B cell (primary cell): Measurements from ENCODE around the gene PIK3R3. TPM values are rescaled to one million over a fixed set of nuclear protein-coding genes. Genes with fewer than 3 reads are reported as not detected.

Source experiments
- ATAC-seq: fragments of 200-7000 bp; cut with Tn5 transposase; one replicate; pipeline ENCODE4 v1.10.0; 2021; ENCODE audit warnings: low read depth, mild to moderate bottlenecking, moderate number of reproducible peaks, moderate library complexity
- CTCF ChIA-PET: fragments of 350-600 bp; sonication (Branson Sonifier 250); formaldehyde crosslinking; loops from one replicate; lab custom pipeline; 2021; ENCODE audit warnings: antibody characterized with exemption, inconsistent platforms; lab: Charles Lee
- POLR2A ChIA-PET: fragments of 350-600 bp; sonication (Branson Sonifier 250); formaldehyde crosslinking; loops from one replicate; lab custom pipeline; 2021; ENCODE audit warnings: antibody characterized with exemption; lab: Charles Lee
- DNase-seq: peaks from one replicate; pipeline ENCODE4 v3.0.0; 2013
- H2AFZ ChIP-seq: 2 replicates; pipeline ENCODE4 v1.6.1; 2012; ENCODE audit warnings: mild to moderate bottlenecking, low read depth, low read length; ENCODE audit not compliant: insufficient read depth, poor library complexity, severe bottlenecking
- H3K27ac ChIP-seq, 2 donors: 1 replicate in 1 of 2; 2 replicates in 1 of 2; pipeline ENCODE4 v1.5.1; 2012 to 2013; ENCODE audit warnings: low read length in 2 of 2, mild to moderate bottlenecking in 2 of 2, moderate library complexity in 1 of 2
- H3K27me3 ChIP-seq, 4 experiments: fragments of 200-600 bp in 1 of 4; sonication (generic) in 1 of 4; replicated peaks in 1 of 4; 1 replicate in 2 of 4; 2 replicates in 2 of 4; pipeline versions ENCODE4 v1.6.1 to v1.7.0; 2013 to 2016; ENCODE audit warnings: low read length in 3 of 4, mild to moderate bottlenecking in 2 of 4, mixed read lengths in 1 of 4, moderate library complexity in 1 of 4; ENCODE audit not compliant: insufficient read depth in 4 of 4, control insufficient read depth in 3 of 4; ENCODE audit errors: control extremely low read depth in 1 of 4
- H3K36me3 ChIP-seq, 2 experiments: replicated peaks in 1 of 2; 1 replicate in 1 of 2; 2 replicates in 1 of 2; pipeline versions ENCODE4 v1.6.1 to v1.7.1; 2013; ENCODE audit warnings: low read length in 1 of 2; ENCODE audit not compliant: insufficient read depth in 2 of 2, control insufficient read depth in 1 of 2; ENCODE audit errors: control extremely low read depth in 1 of 2, extremely low read depth in 1 of 2
- H3K4me1 ChIP-seq, 2 donors: fragments of 200-600 bp in 1 of 2; sonication (generic) in 1 of 2; 1 replicate in 1 of 2; 2 replicates in 1 of 2; pipeline versions ENCODE4 v1.5.1 to v1.6.1; 2013 to 2017; ENCODE audit warnings: low read length in 2 of 2; ENCODE audit not compliant: control insufficient read depth in 2 of 2, insufficient read depth in 2 of 2
- H3K4me2 ChIP-seq: replicated peaks from 2 replicates; pipeline ENCODE3; 2012; ENCODE audit warnings: mild to moderate bottlenecking, low read depth, low read length; ENCODE audit not compliant: poor library complexity, severe bottlenecking
- H3K4me3 ChIP-seq, 5 experiments: fragments of 200-600 bp in 1 of 5; sonication (generic) in 1 of 5; 1 replicate in 3 of 5; 2 replicates in 2 of 5; pipeline versions ENCODE4 v1.5.1 to v1.7.0; 2011 to 2016; ENCODE audit warnings: low read length in 4 of 5, mild to moderate bottlenecking in 4 of 5, low read depth in 2 of 5, control low read depth in 1 of 5, moderate library complexity in 1 of 5; ENCODE audit not compliant: insufficient read depth in 1 of 5; ENCODE audit errors: control extremely low read depth in 1 of 5, extremely low read depth in 1 of 5
- H3K79me2 ChIP-seq: fragments of 200-600 bp; sonication (generic); one replicate; pipeline ENCODE4 v1.6.0; 2016; ENCODE audit warnings: low read length; ENCODE audit not compliant: control insufficient read depth, insufficient read depth
- H3K9ac ChIP-seq: fragments of 200-600 bp; sonication (generic); 2 replicates; pipeline ENCODE4 v1.6.1; 2017; ENCODE audit warnings: mild to moderate bottlenecking, low read length, moderate library complexity
- H3K9me3 ChIP-seq, 3 donors: one replicate each; pipeline versions ENCODE4 v1.6.1 to v1.7.1; 2013; ENCODE audit warnings: low read length in 2 of 3; ENCODE audit not compliant: control insufficient read depth in 2 of 3, insufficient read depth in 1 of 3; ENCODE audit errors: control extremely low read depth in 1 of 3
- H4K20me1 ChIP-seq: 2 replicates; pipeline ENCODE4 v1.6.0; 2012; ENCODE audit warnings: mild to moderate bottlenecking, low read length; ENCODE audit not compliant: insufficient read depth, control insufficient read depth, poor library complexity, severe bottlenecking
- H3K27ac Mint-ChIP-seq: one replicate; pipeline ENCODE4 v1.8.0; 2021; ENCODE audit warnings: mixed read lengths
- H3K27me3 Mint-ChIP-seq: one replicate; pipeline ENCODE4 v1.8.0; 2021; ENCODE audit warnings: mixed read lengths
- H3K4me1 Mint-ChIP-seq: one replicate; pipeline ENCODE4 v1.8.0; 2021; ENCODE audit warnings: mixed read lengths
- H3K4me3 Mint-ChIP-seq: one replicate; pipeline ENCODE4 v1.8.0; 2021; ENCODE audit warnings: mixed read lengths
- H3K9me3 Mint-ChIP-seq: one replicate; pipeline ENCODE4 v1.8.0; 2022; ENCODE audit warnings: mixed read lengths; ENCODE audit not compliant: insufficient read depth
- EZH2 ChIP-seq: IDR thresholded peaks from 2 replicates; pipeline ENCODE4 v1.6.1; 2012; ENCODE audit warnings: borderline replicate concordance, low read depth, mild to moderate bottlenecking, moderate library complexity, low read length; ENCODE audit not compliant: insufficient read depth, poor library complexity, severe bottlenecking
- WGBS: methylation state at CpG from one replicate; pipeline ENCODE4 v1.1.5; 2013; ENCODE audit warnings: missing lambda C conversion rate; ENCODE audit not compliant: insufficient coverage; 5-methylcytosine and 5-hydroxymethylcytosine counted together
- intact Hi-C: fragments of 100-400 bp; cut with micrococcal nuclease; formaldehyde crosslinking; loops from one replicate; pipeline ENCODE4 v1.10.0; 2022
- polyA plus RNA-seq: library from polyadenylated mRNA; depleted of rRNA; stranded (reverse); fragments of >200 nt; gene quantifications from 2 replicates; pipeline ENCODE4 v1.2.3, GENCODE V29; 2012
- total RNA-seq, 2 donors: library from RNA; stranded (reverse); fragments of 120-200 nt in 1 of 2; gene quantifications; 1 replicate in 1 of 2; 2 replicates in 1 of 2; pipeline versions ENCODE4 v1.2.3 to v1.2.4, GENCODE V29; 2013 to 2022
- TF ChIP-seq, protein P1 (sequence below): fragments of 200-600 bp; IDR thresholded peaks from one replicate; pipeline ENCODE4 v1.8.0; 2022; ENCODE audit warnings: antibody characterized with exemption, mild to moderate bottlenecking

The PIK3R3 gene
- total and polyA plus RNA-seq, 2 donors (not counting 1 experiment from before 2014, with no cell fraction given), result 0.06 to 0.17 TPM

DNA sequence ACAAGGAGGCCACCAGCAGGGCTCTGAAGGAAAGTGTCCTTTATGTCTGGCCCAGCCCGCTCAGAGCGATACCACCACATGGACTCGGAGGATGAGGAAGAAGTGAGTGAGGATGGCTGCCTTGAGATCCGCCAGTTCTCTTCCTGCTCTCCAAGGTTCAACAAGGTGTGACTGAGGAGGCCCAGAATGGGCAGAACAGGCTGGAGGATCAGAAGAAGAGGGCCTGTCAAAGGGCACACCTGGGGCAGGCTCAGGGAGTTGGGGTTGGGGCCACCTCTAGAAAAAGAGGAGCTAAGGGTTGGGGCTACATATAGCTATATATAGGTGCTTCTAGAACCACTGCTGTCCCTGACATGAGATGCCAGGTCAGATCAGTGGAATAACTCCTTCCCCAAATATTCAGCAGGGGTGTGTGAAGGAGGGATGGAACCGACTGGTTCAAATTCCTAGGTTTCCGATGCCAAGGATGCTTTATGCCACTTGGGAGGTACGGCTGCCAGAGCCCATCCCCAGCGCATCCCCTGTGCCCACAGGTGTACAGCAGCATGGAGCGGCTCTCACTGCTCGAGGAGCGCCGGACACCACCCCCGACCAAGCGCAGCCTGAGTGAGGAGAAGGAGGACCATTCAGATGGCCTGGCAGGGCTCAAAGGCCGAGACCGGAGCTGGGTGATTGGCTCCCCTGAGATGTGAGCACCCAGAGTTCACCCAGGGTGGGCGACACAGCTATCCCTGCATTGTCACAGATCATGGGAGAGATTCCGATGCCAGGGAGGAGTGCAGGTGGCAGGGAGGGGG is 102.2 kb downstream of the PIK3R3 start:
- Mint-ChIP-seq H3K4me1 (no peaks in the 10 kb centered on the region), H3K9me3 (no peaks in the 10 kb centered on the region), H3K27ac (no peak overlapping the region), H3K27me3 (no peaks in the 10 kb centered on the region), H3K4me3 (no peak overlapping the region)
- Histone ChIP-seq H3K79me2 (no peaks in the 10 kb centered on the region), H4K20me1 (no peaks in the 10 kb centered on the region), H3K9me3 (no peaks in the 10 kb centered on the region), H3K9ac (no peak overlapping the region), H3K4me3 (no peak overlapping the region), H2AFZ (no peak overlapping the region), H3K36me3 (no peaks in the 10 kb centered on the region), H3K27ac (no peak overlapping the region), H3K4me1 (no peaks in the 10 kb centered on the region), H3K27me3 (no peaks in the 10 kb centered on the region), H3K4me2 (no peak overlapping the region)
- intact Hi-C loops, result no loop called here
- no peak for TF ChIP-seq EZH2
- TF ChIP-seq, protein P1, sequence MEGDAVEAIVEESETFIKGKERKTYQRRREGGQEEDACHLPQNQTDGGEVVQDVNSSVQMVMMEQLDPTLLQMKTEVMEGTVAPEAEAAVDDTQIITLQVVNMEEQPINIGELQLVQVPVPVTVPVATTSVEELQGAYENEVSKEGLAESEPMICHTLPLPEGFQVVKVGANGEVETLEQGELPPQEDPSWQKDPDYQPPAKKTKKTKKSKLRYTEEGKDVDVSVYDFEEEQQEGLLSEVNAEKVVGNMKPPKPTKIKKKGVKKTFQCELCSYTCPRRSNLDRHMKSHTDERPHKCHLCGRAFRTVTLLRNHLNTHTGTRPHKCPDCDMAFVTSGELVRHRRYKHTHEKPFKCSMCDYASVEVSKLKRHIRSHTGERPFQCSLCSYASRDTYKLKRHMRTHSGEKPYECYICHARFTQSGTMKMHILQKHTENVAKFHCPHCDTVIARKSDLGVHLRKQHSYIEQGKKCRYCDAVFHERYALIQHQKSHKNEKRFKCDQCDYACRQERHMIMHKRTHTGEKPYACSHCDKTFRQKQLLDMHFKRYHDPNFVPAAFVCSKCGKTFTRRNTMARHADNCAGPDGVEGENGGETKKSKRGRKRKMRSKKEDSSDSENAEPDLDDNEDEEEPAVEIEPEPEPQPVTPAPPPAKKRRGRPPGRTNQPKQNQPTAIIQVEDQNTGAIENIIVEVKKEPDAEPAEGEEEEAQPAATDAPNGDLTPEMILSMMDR, result no peak
- CTCF ChIA-PET, result interaction anchor here (0.5 to 13.9 kb wide), 2 partner anchors 149 to 1280 kb away, joined by 3 to 249 read pairs; partner anchors contain the start of genes P3R3URF and TSPAN1
- 97% methylated on average over 18 of the region's 18 CpGs for WGBS
- DNase-seq (no peak), ATAC-seq (no peak)
- POLR2A ChIA-PET, result no interaction called here

DNA sequence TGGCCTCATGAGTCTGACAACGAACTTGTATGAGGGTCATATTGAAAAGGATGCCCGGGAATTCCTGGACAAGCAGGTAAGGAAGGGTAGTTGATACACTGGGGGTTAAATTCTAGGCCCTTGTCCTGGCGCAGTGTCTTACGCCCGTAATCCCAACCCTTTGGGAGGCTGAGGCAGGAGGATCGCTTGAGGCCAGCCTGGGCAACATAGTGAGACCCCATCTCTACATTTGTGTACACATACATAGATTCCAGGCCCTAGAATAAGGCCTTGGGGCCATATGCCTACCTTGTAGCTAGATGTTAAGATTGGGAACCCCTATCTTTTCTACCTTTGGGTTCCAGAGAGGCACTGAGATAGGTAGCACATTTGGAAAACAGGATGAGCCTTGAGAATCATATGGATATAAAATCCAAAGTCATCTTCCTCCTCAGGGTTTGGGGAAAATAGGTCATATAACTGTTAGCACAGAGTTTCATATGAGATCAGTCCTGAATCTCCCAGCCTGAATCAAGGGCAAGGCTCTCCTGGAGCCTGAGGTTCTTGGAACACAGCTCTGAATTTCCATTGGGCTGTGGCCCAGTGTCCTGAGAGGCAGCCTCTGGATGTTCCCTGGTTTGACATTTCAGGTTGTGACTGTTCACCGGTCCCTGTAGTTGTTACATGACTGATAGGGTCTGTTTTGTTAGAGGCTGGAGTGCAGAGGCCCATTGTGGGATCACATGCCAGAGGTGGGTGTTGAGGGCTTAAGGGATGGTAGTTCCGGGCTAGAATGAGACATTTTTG is 104.4 kb downstream of the PIK3R3 start:
- Histone ChIP-seq H3K27ac (no peak overlapping the region), H3K9me3 (no peaks in the 10 kb centered on the region), H2AFZ (no peak overlapping the region), H3K4me3 (no peak overlapping the region), H3K27me3 (no peaks in the 10 kb centered on the region), H3K4me1 (no peaks in the 10 kb centered on the region), H3K79me2 (no peaks in the 10 kb centered on the region), H4K20me1 (no peaks in the 10 kb centered on the region), H3K36me3 (no peaks in the 10 kb centered on the region), H3K9ac (no peak overlapping the region), H3K4me2 (no peak overlapping the region)
- Mint-ChIP-seq H3K9me3 (no peaks in the 10 kb centered on the region), H3K4me1 (no peaks in the 10 kb centered on the region), H3K27me3 (no peaks in the 10 kb centered on the region), H3K4me3 (no peak overlapping the region), H3K27ac (no peak overlapping the region)
- TF ChIP-seq, protein P1, result no peak
- TF ChIP-seq EZH2, result no peak
- no peak for ATAC-seq
- no peak for DNase-seq
- 97% methylated on average over 3 of the region's 8 CpGs for WGBS
- ChIA-PET POLR2A (no interaction called here), CTCF (interaction anchor here (1.1 kb wide), 1 partner anchor 151 kb away, joined by 3 read pairs; no protein-coding TSS in a partner anchor)
- intact Hi-C loops, result no loop called here
